Glutamatergic neuron (in vitro differentiated cells): ENCODE data around the gene SEPTIN6. TPM values are rescaled to one million over a fixed set of nuclear protein-coding genes. Genes with fewer than 3 reads are reported as not detected.

ENCODE experiments used
- DNase-seq: peaks from one replicate; pipeline ENCODE4 v3.0.0; 2022
- H3K27ac Mint-ChIP-seq: one replicate; pipeline ENCODE4 v1.8.0; 2020; ENCODE audit warnings: mild to moderate bottlenecking, mixed read lengths, inconsistent platforms; ENCODE audit not compliant: unreplicated experiment
- H3K27me3 Mint-ChIP-seq: one replicate; pipeline ENCODE4 v1.8.0; 2020; ENCODE audit warnings: mild to moderate bottlenecking, moderate library complexity, mixed read lengths, inconsistent platforms; ENCODE audit not compliant: unreplicated experiment
- H3K36me3 Mint-ChIP-seq: one replicate; pipeline ENCODE4 v1.8.0; 2020; ENCODE audit warnings: mild to moderate bottlenecking, mixed read lengths, inconsistent platforms; ENCODE audit not compliant: unreplicated experiment
- H3K4me1 Mint-ChIP-seq: one replicate; pipeline ENCODE4 v1.8.0; 2020; ENCODE audit warnings: mild to moderate bottlenecking, low read depth, mixed read lengths, inconsistent platforms; ENCODE audit not compliant: unreplicated experiment
- H3K4me3 Mint-ChIP-seq: one replicate; pipeline ENCODE4 v1.8.0; 2020; ENCODE audit warnings: mild to moderate bottlenecking, mixed read lengths, inconsistent platforms; ENCODE audit not compliant: unreplicated experiment
- H3K9me3 Mint-ChIP-seq: one replicate; pipeline ENCODE4 v1.8.0; 2020; ENCODE audit warnings: mild to moderate bottlenecking, moderate library complexity, mixed read lengths, inconsistent platforms; ENCODE audit not compliant: unreplicated experiment
- total RNA-seq: library from RNA; stranded (reverse); fragmentation: NEBNext Ultra II Directional; extraction: Animal tissue kit (Norgen Biotek cat#: 25700); gene quantifications from one replicate; pipeline ENCODE4 v1.2.1, GENCODE V29; 2021; ENCODE audit not compliant: unreplicated experiment
- TF ChIP-seq, protein P1 (sequence below): fragments of 200-600 bp; sonication (generic); IDR thresholded peaks from one replicate; pipeline ENCODE4 v1.5.0; 2021; ENCODE audit not compliant: partially characterized antibody, unreplicated experiment

The SEPTIN6 gene
- total RNA-seq, 1 donor from 2014 or later, result 243 TPM

DNA sequence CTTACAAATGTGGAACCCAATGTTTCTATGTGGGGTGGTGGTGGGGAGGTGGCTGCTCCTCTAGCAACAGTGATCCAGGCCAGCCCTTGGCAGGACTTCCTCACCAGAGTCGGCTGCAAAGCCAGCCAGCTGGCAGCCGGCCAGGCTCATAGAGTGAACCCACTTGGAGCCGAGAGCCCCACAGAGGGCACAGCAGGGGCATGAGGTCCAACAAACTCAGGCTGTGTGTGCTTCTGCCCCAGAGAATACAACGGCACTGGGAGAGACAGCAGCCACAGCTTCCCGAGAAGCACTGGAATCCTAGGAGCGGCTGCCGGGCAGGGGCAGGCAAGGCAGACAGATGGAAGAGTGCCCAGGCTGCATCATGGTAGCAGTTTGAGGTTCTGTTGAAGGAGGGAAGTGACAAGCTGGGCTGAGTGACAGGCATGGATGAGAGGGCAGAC lies 42.0 kb upstream of the SEPTIN6 start:
- Mint-ChIP-seq H3K4me1 (peaks cover 2% of the 10 kb centered on the region), H3K27me3 (peaks cover 2% of the 10 kb centered on the region), H3K36me3 (no peaks in the 10 kb centered on the region), H3K27ac (peak overlapping the region; percentile 84), H3K9me3 (no peaks in the 10 kb centered on the region), H3K4me3 (no peak overlapping the region)
- DNase-seq, result no peak
- TF ChIP-seq, protein P1, sequence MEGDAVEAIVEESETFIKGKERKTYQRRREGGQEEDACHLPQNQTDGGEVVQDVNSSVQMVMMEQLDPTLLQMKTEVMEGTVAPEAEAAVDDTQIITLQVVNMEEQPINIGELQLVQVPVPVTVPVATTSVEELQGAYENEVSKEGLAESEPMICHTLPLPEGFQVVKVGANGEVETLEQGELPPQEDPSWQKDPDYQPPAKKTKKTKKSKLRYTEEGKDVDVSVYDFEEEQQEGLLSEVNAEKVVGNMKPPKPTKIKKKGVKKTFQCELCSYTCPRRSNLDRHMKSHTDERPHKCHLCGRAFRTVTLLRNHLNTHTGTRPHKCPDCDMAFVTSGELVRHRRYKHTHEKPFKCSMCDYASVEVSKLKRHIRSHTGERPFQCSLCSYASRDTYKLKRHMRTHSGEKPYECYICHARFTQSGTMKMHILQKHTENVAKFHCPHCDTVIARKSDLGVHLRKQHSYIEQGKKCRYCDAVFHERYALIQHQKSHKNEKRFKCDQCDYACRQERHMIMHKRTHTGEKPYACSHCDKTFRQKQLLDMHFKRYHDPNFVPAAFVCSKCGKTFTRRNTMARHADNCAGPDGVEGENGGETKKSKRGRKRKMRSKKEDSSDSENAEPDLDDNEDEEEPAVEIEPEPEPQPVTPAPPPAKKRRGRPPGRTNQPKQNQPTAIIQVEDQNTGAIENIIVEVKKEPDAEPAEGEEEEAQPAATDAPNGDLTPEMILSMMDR, result no peak

DNA sequence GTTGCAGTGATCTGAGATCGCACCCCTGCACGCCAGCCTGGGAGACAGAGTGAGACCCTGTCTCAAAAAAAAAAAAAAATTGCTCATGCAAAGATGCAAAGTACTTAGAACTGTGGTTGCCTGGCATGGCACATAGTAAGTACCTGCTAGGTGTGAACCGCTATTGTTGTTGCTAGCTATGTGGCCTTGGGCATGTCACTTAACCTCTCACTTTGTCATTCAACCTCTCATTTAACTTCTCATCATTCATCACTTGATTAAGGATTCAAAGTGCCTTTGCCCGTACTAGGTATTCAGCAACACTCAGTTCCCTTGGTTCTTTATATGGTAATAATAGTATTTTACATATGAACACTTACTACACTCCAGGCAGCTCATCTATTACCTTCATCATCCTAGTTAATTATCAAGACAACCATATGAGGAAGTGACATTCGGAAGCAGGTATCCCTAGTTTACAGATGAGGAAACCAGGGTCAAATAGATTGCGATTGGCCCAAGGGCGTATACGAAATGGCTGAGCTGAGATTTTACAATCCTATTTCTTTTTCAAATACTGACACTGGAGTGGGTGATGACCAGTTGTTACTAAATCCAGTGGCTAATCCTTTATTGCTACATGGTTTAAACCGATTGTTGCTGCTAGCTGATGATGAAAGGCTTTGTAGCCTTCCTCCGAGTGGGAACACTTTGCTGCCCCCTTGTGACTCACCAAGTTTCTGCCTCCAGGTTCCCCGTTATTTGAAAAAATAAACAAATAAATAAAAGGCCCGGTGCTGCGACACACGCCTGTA lies 36.6 kb upstream of the SEPTIN6 start:
- Mint-ChIP-seq H3K4me1 (no peaks in the 10 kb centered on the region), H3K27me3 (peaks cover 2% of the 10 kb centered on the region), H3K4me3 (no peak overlapping the region), H3K27ac (no peak overlapping the region), H3K9me3 (no peaks in the 10 kb centered on the region), H3K36me3 (no peaks in the 10 kb centered on the region)
- DNase-seq, result peak; percentile 49
- TF ChIP-seq, protein P1, result peak; percentile 49

GRCh38 chrX:119728487-119728886 lies 35.5 kb upstream of the SEPTIN6 start:
- H3K27me3 Mint-ChIP-seq, result peaks cover 2% of the 10 kb centered on the region
- no peaks in the 10 kb centered on the region for H3K9me3 Mint-ChIP-seq
- TF ChIP-seq, protein P1, result no peak
- no peaks in the 10 kb centered on the region for H3K36me3 Mint-ChIP-seq
- H3K4me1 Mint-ChIP-seq, result no peaks in the 10 kb centered on the region
- no peak overlapping the region for H3K4me3 Mint-ChIP-seq
- peak; percentile 20 for DNase-seq
- H3K27ac Mint-ChIP-seq, result no peak overlapping the region

- TF ChIP-seq, protein P1, result no peak
- DNase-seq, result no peak
- H3K27me3 Mint-ChIP-seq, result peaks cover 2% of the 10 kb centered on the region
- no peaks in the 10 kb centered on the region for H3K9me3 Mint-ChIP-seq
- H3K4me1 Mint-ChIP-seq, result no peaks in the 10 kb centered on the region
- no peaks in the 10 kb centered on the region for H3K36me3 Mint-ChIP-seq
- no peak overlapping the region for H3K4me3 Mint-ChIP-seq
- H3K27ac Mint-ChIP-seq, result no peak overlapping the region
These were observed 34.1 kb upstream of the SEPTIN6 start for GRCh38 chrX:119726900-119727555.

GRCh38 chrX:119721926-119722325 lies 29.0 kb upstream of the SEPTIN6 start:
- DNase-seq, result no peak
- no peak overlapping the region for H3K4me3 Mint-ChIP-seq
- peaks cover 1% of the 10 kb centered on the region for H3K9me3 Mint-ChIP-seq
- no peaks in the 10 kb centered on the region for H3K27me3 Mint-ChIP-seq
- no peaks in the 10 kb centered on the region for H3K36me3 Mint-ChIP-seq
- no peaks in the 10 kb centered on the region for H3K4me1 Mint-ChIP-seq
- TF ChIP-seq, protein P1, result no peak
- H3K27ac Mint-ChIP-seq, result no peak overlapping the region
